ENCODE measurements around the gene TERC. TPM values are rescaled to one million over a fixed set of nuclear protein-coding genes. Genes with fewer than 3 reads are reported as not detected.

TERC gene
- total RNA-seq, 2 donors from 2014 or later: 9.4 to 11.1 TPM

GRCh38 chr3:169750665-169751064 is 14.2 kb downstream of the TERC start:
- Histone ChIP-seq H3K4me3 (ENCODE audit: low read length) (no peak overlapping the region), H3K9me3 (ENCODE audit: control insufficient read depth, low read length) (no peaks in the 10 kb centered on the region), H3K36me3 (ENCODE audit: control insufficient read depth, insufficient read depth, low read length) (no peaks in the 10 kb centered on the region), H3K4me1 (ENCODE audit: control insufficient read depth, insufficient read depth, low read length) (no peaks in the 10 kb centered on the region), H3K27ac (ENCODE audit: low read depth, low read length) (no peak overlapping the region), H3K27me3 (ENCODE audit: control insufficient read depth, insufficient read depth, low read length, poor library complexity, severe bottlenecking) (no peaks in the 10 kb centered on the region), H3K9ac (ENCODE audit: extremely low read depth, low read length, poor library complexity, severe bottlenecking) (no peak overlapping the region)
- H3K27me3 Mint-ChIP-seq (ENCODE audit: insufficient read depth): peaks cover 4% of the 10 kb centered on the region
- TF ChIP-seq, protein P1, sequence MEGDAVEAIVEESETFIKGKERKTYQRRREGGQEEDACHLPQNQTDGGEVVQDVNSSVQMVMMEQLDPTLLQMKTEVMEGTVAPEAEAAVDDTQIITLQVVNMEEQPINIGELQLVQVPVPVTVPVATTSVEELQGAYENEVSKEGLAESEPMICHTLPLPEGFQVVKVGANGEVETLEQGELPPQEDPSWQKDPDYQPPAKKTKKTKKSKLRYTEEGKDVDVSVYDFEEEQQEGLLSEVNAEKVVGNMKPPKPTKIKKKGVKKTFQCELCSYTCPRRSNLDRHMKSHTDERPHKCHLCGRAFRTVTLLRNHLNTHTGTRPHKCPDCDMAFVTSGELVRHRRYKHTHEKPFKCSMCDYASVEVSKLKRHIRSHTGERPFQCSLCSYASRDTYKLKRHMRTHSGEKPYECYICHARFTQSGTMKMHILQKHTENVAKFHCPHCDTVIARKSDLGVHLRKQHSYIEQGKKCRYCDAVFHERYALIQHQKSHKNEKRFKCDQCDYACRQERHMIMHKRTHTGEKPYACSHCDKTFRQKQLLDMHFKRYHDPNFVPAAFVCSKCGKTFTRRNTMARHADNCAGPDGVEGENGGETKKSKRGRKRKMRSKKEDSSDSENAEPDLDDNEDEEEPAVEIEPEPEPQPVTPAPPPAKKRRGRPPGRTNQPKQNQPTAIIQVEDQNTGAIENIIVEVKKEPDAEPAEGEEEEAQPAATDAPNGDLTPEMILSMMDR (conservative IDR thresholded peaks at IDR 0.05): no peak
- DNase-seq: no peak
- no peak overlapping the region for H3K4me3 Mint-ChIP-seq
- H3K36me3 Mint-ChIP-seq (ENCODE audit: low read depth): no peaks in the 10 kb centered on the region
- no peak overlapping the region for H3K27ac Mint-ChIP-seq
- WGBS, 2 experiments (ENCODE audit: insufficient coverage in 1 of 2, insufficient read length in 1 of 2): 92 to 93% methylated on average over 2 of the region's 2 CpGs
- H3K4me1 Mint-ChIP-seq: no peaks in the 10 kb centered on the region
- no peaks in the 10 kb centered on the region for H3K9me3 Mint-ChIP-seq

DNA sequence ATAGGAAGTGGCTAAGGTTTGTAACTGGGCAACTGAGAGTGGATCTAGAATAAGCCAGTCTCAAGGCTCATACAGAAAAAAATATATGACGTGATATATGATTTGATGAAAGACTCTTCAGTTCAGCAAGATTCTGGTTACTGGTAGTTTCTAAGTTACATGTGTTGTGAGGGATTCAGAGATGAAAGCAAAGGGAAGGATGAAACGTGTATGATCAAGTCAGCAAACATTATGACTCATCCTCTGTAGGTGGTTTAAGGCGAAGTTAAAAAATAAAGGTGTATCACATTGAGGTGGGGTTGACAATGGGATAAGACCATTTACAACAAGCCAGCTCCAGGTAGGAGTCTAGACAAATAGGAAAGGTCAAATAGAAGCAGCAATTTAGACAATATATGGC is 16.2 kb downstream of the TERC start:
- no peak overlapping the region for H3K4me3 Mint-ChIP-seq
- TF ChIP-seq, protein P1 (conservative IDR thresholded peaks at IDR 0.05): no peak
- no peak overlapping the region for H3K27ac ChIP-seq (ENCODE audit: low read depth, low read length)
- H3K4me1 Mint-ChIP-seq: no peaks in the 10 kb centered on the region
- H3K36me3 ChIP-seq (ENCODE audit: control insufficient read depth, insufficient read depth, low read length): no peaks in the 10 kb centered on the region
- no peaks in the 10 kb centered on the region for H3K36me3 Mint-ChIP-seq (ENCODE audit: low read depth)
- no peaks in the 10 kb centered on the region for H3K9me3 Mint-ChIP-seq
- H3K27me3 Mint-ChIP-seq (ENCODE audit: insufficient read depth): peaks cover 4% of the 10 kb centered on the region
- WGBS, 2 experiments (ENCODE audit: insufficient coverage in 1 of 2, insufficient read length in 1 of 2): 70 to 87% methylated on average over 2 to 3 of the region's 3 CpGs
- H3K27ac Mint-ChIP-seq: no peak overlapping the region
- no peak overlapping the region for H3K4me3 ChIP-seq (ENCODE audit: low read length)
- no peaks in the 10 kb centered on the region for H3K9me3 ChIP-seq (ENCODE audit: control insufficient read depth, low read length)
- H3K27me3 ChIP-seq (ENCODE audit: control insufficient read depth, insufficient read depth, low read length, poor library complexity, severe bottlenecking): no peaks in the 10 kb centered on the region
- no peaks in the 10 kb centered on the region for H3K4me1 ChIP-seq (ENCODE audit: control insufficient read depth, insufficient read depth, low read length)
- no peak overlapping the region for H3K9ac ChIP-seq (ENCODE audit: extremely low read depth, low read length, poor library complexity, severe bottlenecking)
- no peak for DNase-seq

- no peaks in the 10 kb centered on the region for H3K4me1 Mint-ChIP-seq
- TF ChIP-seq, protein P1 (conservative IDR thresholded peaks at IDR 0.05): no peak
- no peaks in the 10 kb centered on the region for H3K27me3 ChIP-seq (ENCODE audit: control insufficient read depth, insufficient read depth, low read length, poor library complexity, severe bottlenecking)
- H3K27ac ChIP-seq (ENCODE audit: low read depth, low read length): no peak overlapping the region
- no peak overlapping the region for H3K4me3 ChIP-seq (ENCODE audit: low read length)
- no peaks in the 10 kb centered on the region for H3K36me3 Mint-ChIP-seq (ENCODE audit: low read depth)
- peaks cover 4% of the 10 kb centered on the region for H3K27me3 Mint-ChIP-seq (ENCODE audit: insufficient read depth)
- H3K9me3 ChIP-seq (ENCODE audit: control insufficient read depth, low read length): no peaks in the 10 kb centered on the region
- WGBS, 2 experiments (ENCODE audit: insufficient coverage in 1 of 2, insufficient read length in 1 of 2): 62 to 75% methylated on average over 4 to 6 of the region's 6 CpGs
- no peaks in the 10 kb centered on the region for H3K36me3 ChIP-seq (ENCODE audit: control insufficient read depth, insufficient read depth, low read length)
- no peaks in the 10 kb centered on the region for H3K9me3 Mint-ChIP-seq
- no peak overlapping the region for H3K27ac Mint-ChIP-seq
- DNase-seq: no peak
- H3K9ac ChIP-seq (ENCODE audit: extremely low read depth, low read length, poor library complexity, severe bottlenecking): no peak overlapping the region
- no peaks in the 10 kb centered on the region for H3K4me1 ChIP-seq (ENCODE audit: control insufficient read depth, insufficient read depth, low read length)
- no peak overlapping the region for H3K4me3 Mint-ChIP-seq
Observed at GRCh38 chr3:169746924-169747323, 17.9 kb downstream of the TERC start.

Measured in endodermal cell (in vitro differentiated cells).